ENCODE measurements around the gene LARP4B. TPM values are rescaled to one million over a fixed set of nuclear protein-coding genes. Genes with fewer than 3 reads are reported as not detected.
"Not testable (repeated sequence)": the region's sequence is repeated elsewhere in the genome, so short reads cannot be mapped to it uniquely, and the experiment has no call there.

The LARP4B gene
- total RNA-seq, 1 experiment from 2014 or later, result 47.7 TPM

- Histone ChIP-seq H3K27me3 (replicated peaks) (no peaks in the 10 kb centered on the region), H3K27ac (no peak overlapping the region), H3K9me3 (replicated peaks) (no peaks in the 10 kb centered on the region), H3K36me3 (no peaks in the 10 kb centered on the region), H3K4me3 (no peak overlapping the region), H3K4me1 (replicated peaks) (peaks cover 4% of the 10 kb centered on the region)
- no peak for DNase-seq (ENCODE audit: low read depth in 1 of 2, low spot score in 2 of 2)
Measured at GRCh38 chr10:947881-948280, 16.4 kb upstream of the LARP4B start.

- Histone ChIP-seq H3K27me3 (replicated peaks) (no peaks in the 10 kb centered on the region), H3K9me3 (replicated peaks) (no peaks in the 10 kb centered on the region), H3K4me3 (no peak overlapping the region), H3K36me3 (no peaks in the 10 kb centered on the region), H3K27ac (no peak overlapping the region), H3K4me1 (replicated peaks) (peaks cover 4% of the 10 kb centered on the region)
- no peak for DNase-seq (ENCODE audit: low read depth in 1 of 2, low spot score in 2 of 2)
Measured at GRCh38 chr10:947051-947450, 15.5 kb upstream of the LARP4B start.

GRCh38 chr10:945778-946177, 14.3 kb upstream of the LARP4B start:
- H3K4me3 ChIP-seq, result no peak overlapping the region
- no peaks in the 10 kb centered on the region for H3K27me3 ChIP-seq (replicated peaks)
- no peaks in the 10 kb centered on the region for H3K36me3 ChIP-seq
- DNase-seq (ENCODE audit: low read depth in 1 of 2, low spot score in 2 of 2), result no peak
- no peaks in the 10 kb centered on the region for H3K9me3 ChIP-seq (replicated peaks)
- H3K27ac ChIP-seq, result no peak overlapping the region
- peaks cover 4% of the 10 kb centered on the region for H3K4me1 ChIP-seq (replicated peaks)

GRCh38 chr10:944034-944831, 12.7 kb upstream of the LARP4B start:
- Histone ChIP-seq H3K9me3 (replicated peaks) (no peaks in the 10 kb centered on the region), H3K27ac (no peak overlapping the region), H3K27me3 (replicated peaks) (no peaks in the 10 kb centered on the region), H3K36me3 (no peaks in the 10 kb centered on the region), H3K4me1 (replicated peaks) (peaks cover 4% of the 10 kb centered on the region), H3K4me3 (no peak overlapping the region)
- no peak for DNase-seq (ENCODE audit: low read depth in 1 of 2, low spot score in 2 of 2)

- Histone ChIP-seq H3K27ac (no peak overlapping the region), H3K4me3 (no peak overlapping the region), H3K4me1 (replicated peaks) (peaks cover 4% of the 10 kb centered on the region), H3K9me3 (replicated peaks) (no peaks in the 10 kb centered on the region), H3K27me3 (replicated peaks) (no peaks in the 10 kb centered on the region), H3K36me3 (no peaks in the 10 kb centered on the region)
- no peak for DNase-seq (ENCODE audit: low read depth in 1 of 2, low spot score in 2 of 2)
Measured at GRCh38 chr10:943334-944033, 12.0 kb upstream of the LARP4B start.

- no peak for DNase-seq (ENCODE audit: low read depth in 1 of 2, low spot score in 2 of 2)
- no peak overlapping the region for H3K4me3 ChIP-seq
- no peaks in the 10 kb centered on the region for H3K36me3 ChIP-seq
- no peaks in the 10 kb centered on the region for H3K9me3 ChIP-seq (replicated peaks)
- H3K27ac ChIP-seq, result no peak overlapping the region
- no peaks in the 10 kb centered on the region for H3K27me3 ChIP-seq (replicated peaks)
- no peaks in the 10 kb centered on the region for H3K4me1 ChIP-seq (replicated peaks)
Measured at GRCh38 chr10:938941-939678, 7.6 kb upstream of the LARP4B start.

GRCh38 chr10:934746-935406, 3.4 kb upstream of the LARP4B start:
- H3K27ac ChIP-seq, result no peak overlapping the region
- H3K4me1 ChIP-seq (replicated peaks), result peaks cover 1% of the 10 kb centered on the region
- H3K36me3 ChIP-seq, result peaks cover 9% of the 10 kb centered on the region; the same call in 1 of the 2 replicates
- H3K4me3 ChIP-seq, result no peak overlapping the region
- no peaks in the 10 kb centered on the region for H3K27me3 ChIP-seq (replicated peaks)
- no peaks in the 10 kb centered on the region for H3K9me3 ChIP-seq (replicated peaks)
- no peak for DNase-seq (ENCODE audit: low read depth in 1 of 2, low spot score in 2 of 2)

GRCh38 chr10:934165-934564, 2.7 kb upstream of the LARP4B start:
- H3K4me1 ChIP-seq (replicated peaks); DNase-seq (ENCODE audit: low read depth in 1 of 2, low spot score in 2 of 2); H3K4me3 ChIP-seq; H3K27me3 ChIP-seq (replicated peaks); H3K9me3 ChIP-seq (replicated peaks); H3K27ac ChIP-seq: not testable (repeated sequence)
- peaks cover 12% of the 10 kb centered on the region for H3K36me3 ChIP-seq

GRCh38 chr10:932589-932988, 1.1 kb upstream of the LARP4B start:
- Histone ChIP-seq H3K4me1 (replicated peaks) (peaks cover 9% of the 10 kb centered on the region), H3K27ac (no peak overlapping the region), H3K27me3 (replicated peaks) (no peaks in the 10 kb centered on the region), H3K36me3 (peaks cover 19% of the 10 kb centered on the region), H3K9me3 (replicated peaks) (no peaks in the 10 kb centered on the region), H3K4me3 (no peak overlapping the region)
- no peak for DNase-seq (ENCODE audit: low read depth in 1 of 2, low spot score in 2 of 2)

GRCh38 chr10:930625-931325, 730 bp downstream of the LARP4B start:
- H3K27ac ChIP-seq, result peak overlapping the region; percentile 84
- H3K4me3 ChIP-seq, result peak overlapping the region; percentile 93
- H3K9me3 ChIP-seq (replicated peaks), result no peaks in the 10 kb centered on the region
- peak; percentile 43 to 54 for DNase-seq (ENCODE audit: low read depth in 1 of 2, low spot score in 2 of 2)
- H3K36me3 ChIP-seq, result peaks cover 32% of the 10 kb centered on the region
- peaks cover 9% of the 10 kb centered on the region for H3K4me1 ChIP-seq (replicated peaks)
- H3K27me3 ChIP-seq (replicated peaks), result no peaks in the 10 kb centered on the region

GRCh38 chr10:929960-930624, 1.4 kb downstream of the LARP4B start:
- Histone ChIP-seq H3K4me3 (peak overlapping the region; percentile 93), H3K9me3 (replicated peaks) (no peaks in the 10 kb centered on the region), H3K36me3 (peaks cover 37% of the 10 kb centered on the region), H3K4me1 (replicated peaks) (peaks cover 9% of the 10 kb centered on the region), H3K27ac (peak overlapping the region; percentile 84; the same call in 1 of the 2 replicates), H3K27me3 (replicated peaks) (no peaks in the 10 kb centered on the region)
- DNase-seq (ENCODE audit: low read depth in 1 of 2, low spot score in 2 of 2), result no peak

GRCh38 chr10:927131-927530, 4.4 kb downstream of the LARP4B start:
- Histone ChIP-seq H3K27ac (no peak overlapping the region), H3K9me3 (replicated peaks) (no peaks in the 10 kb centered on the region), H3K27me3 (replicated peaks) (no peaks in the 10 kb centered on the region), H3K4me3 (no peak overlapping the region), H3K4me1 (replicated peaks) (peaks cover 21% of the 10 kb centered on the region), H3K36me3 (peaks cover 48% of the 10 kb centered on the region)
- no peak for DNase-seq (ENCODE audit: low read depth in 1 of 2, low spot score in 2 of 2)
